ENCODE results near the gene MAGI1. TPM values are rescaled to one million over a fixed set of nuclear protein-coding genes. Genes with fewer than 3 reads are reported as not detected.
"Not testable (repeated sequence)": the region's sequence is repeated elsewhere in the genome, so short reads cannot be mapped to it uniquely, and the experiment has no call there.

MAGI1 gene
- total RNA-seq, 1 donor from 2014 or later: 10.8 TPM

- Mint-ChIP-seq H3K9me3 (no peaks in the 10 kb centered on the region), H3K27me3 (ENCODE audit: low read depth) (no peaks in the 10 kb centered on the region), H3K36me3 (ENCODE audit: low read depth) (no peaks in the 10 kb centered on the region), H3K27ac (no peak overlapping the region), H3K4me1 (ENCODE audit: low read depth) (no peaks in the 10 kb centered on the region), H3K4me3 (ENCODE audit: low read depth) (no peak overlapping the region)
- no peak for DNase-seq (ENCODE audit: low spot score)
- intact Hi-C loops (cut with micrococcal nuclease): no loop called here
These were observed 503.5 kb downstream of the MAGI1 start for GRCh38 chr3:65535260-65535659.

GRCh38 chr3:65534805-65535204 lies 503.9 kb downstream of the MAGI1 start:
- Mint-ChIP-seq H3K4me1 (ENCODE audit: low read depth) (no peaks in the 10 kb centered on the region), H3K27me3 (ENCODE audit: low read depth) (no peaks in the 10 kb centered on the region), H3K36me3 (ENCODE audit: low read depth) (no peaks in the 10 kb centered on the region), H3K4me3 (ENCODE audit: low read depth) (no peak overlapping the region), H3K27ac (no peak overlapping the region), H3K9me3 (no peaks in the 10 kb centered on the region)
- intact Hi-C loops (cut with micrococcal nuclease): no loop called here
- DNase-seq (ENCODE audit: low spot score): no peak

- no peak overlapping the region for H3K4me3 Mint-ChIP-seq (ENCODE audit: low read depth)
- H3K36me3 Mint-ChIP-seq (ENCODE audit: low read depth): no peaks in the 10 kb centered on the region
- H3K27me3 Mint-ChIP-seq (ENCODE audit: low read depth): no peaks in the 10 kb centered on the region
- peaks cover 6% of the 10 kb centered on the region for H3K9me3 Mint-ChIP-seq
- no peak for DNase-seq (ENCODE audit: low spot score)
- H3K27ac Mint-ChIP-seq: no peak overlapping the region
- no peaks in the 10 kb centered on the region for H3K4me1 Mint-ChIP-seq (ENCODE audit: low read depth)
- intact Hi-C loops (cut with micrococcal nuclease): no loop called here
These were observed 506.0 kb downstream of the MAGI1 start for GRCh38 chr3:65532749-65533148.

GRCh38 chr3:65532215-65532614 lies 506.5 kb downstream of the MAGI1 start:
- DNase-seq (ENCODE audit: low spot score): no peak
- Mint-ChIP-seq H3K27ac (no peak overlapping the region), H3K4me3 (ENCODE audit: low read depth) (no peak overlapping the region), H3K27me3 (ENCODE audit: low read depth) (no peaks in the 10 kb centered on the region), H3K9me3 (peaks cover 6% of the 10 kb centered on the region), H3K36me3 (ENCODE audit: low read depth) (no peaks in the 10 kb centered on the region), H3K4me1 (ENCODE audit: low read depth) (no peaks in the 10 kb centered on the region)
- intact Hi-C loops (cut with micrococcal nuclease): no loop called here

GRCh38 chr3:65531499-65531898 lies 507.2 kb downstream of the MAGI1 start:
- intact Hi-C loops (cut with micrococcal nuclease): no loop called here
- no peak for DNase-seq (ENCODE audit: low spot score)
- H3K4me1 Mint-ChIP-seq (ENCODE audit: low read depth): no peaks in the 10 kb centered on the region
- H3K4me3 Mint-ChIP-seq (ENCODE audit: low read depth): no peak overlapping the region
- H3K27ac Mint-ChIP-seq: no peak overlapping the region
- no peaks in the 10 kb centered on the region for H3K27me3 Mint-ChIP-seq (ENCODE audit: low read depth)
- no peaks in the 10 kb centered on the region for H3K36me3 Mint-ChIP-seq (ENCODE audit: low read depth)
- peaks cover 6% of the 10 kb centered on the region for H3K9me3 Mint-ChIP-seq

- no peaks in the 10 kb centered on the region for H3K4me1 Mint-ChIP-seq (ENCODE audit: low read depth)
- intact Hi-C loops (cut with micrococcal nuclease): no loop called here
- no peak for DNase-seq (ENCODE audit: low spot score)
- H3K36me3 Mint-ChIP-seq (ENCODE audit: low read depth): no peaks in the 10 kb centered on the region
- H3K27ac Mint-ChIP-seq: no peak overlapping the region
- H3K27me3 Mint-ChIP-seq (ENCODE audit: low read depth): no peaks in the 10 kb centered on the region
- peaks cover 6% of the 10 kb centered on the region for H3K9me3 Mint-ChIP-seq
- H3K4me3 Mint-ChIP-seq (ENCODE audit: low read depth): no peak overlapping the region
These were observed 512.1 kb downstream of the MAGI1 start for GRCh38 chr3:65526656-65527055.

GRCh38 chr3:65524584-65524983 lies 514.1 kb downstream of the MAGI1 start:
- Mint-ChIP-seq H3K4me3 (ENCODE audit: low read depth) (no peak overlapping the region), H3K9me3 (peaks cover 6% of the 10 kb centered on the region), H3K4me1 (ENCODE audit: low read depth) (no peaks in the 10 kb centered on the region), H3K36me3 (ENCODE audit: low read depth) (no peaks in the 10 kb centered on the region), H3K27ac (no peak overlapping the region), H3K27me3 (ENCODE audit: low read depth) (no peaks in the 10 kb centered on the region)
- intact Hi-C loops (cut with micrococcal nuclease): no loop called here
- DNase-seq (ENCODE audit: low spot score): no peak

- Mint-ChIP-seq H3K27me3 (ENCODE audit: low read depth) (no peaks in the 10 kb centered on the region), H3K9me3 (peaks cover 6% of the 10 kb centered on the region), H3K36me3 (ENCODE audit: low read depth) (no peaks in the 10 kb centered on the region), H3K4me1 (ENCODE audit: low read depth) (no peaks in the 10 kb centered on the region), H3K4me3 (ENCODE audit: low read depth) (no peak overlapping the region), H3K27ac (no peak overlapping the region)
- DNase-seq (ENCODE audit: low spot score): no peak
- intact Hi-C loops (cut with micrococcal nuclease): no loop called here
These were observed 514.8 kb downstream of the MAGI1 start for GRCh38 chr3:65523878-65524277.

GRCh38 chr3:65521032-65521431 lies 517.7 kb downstream of the MAGI1 start:
- peaks cover 9% of the 10 kb centered on the region for H3K9me3 Mint-ChIP-seq
- no peaks in the 10 kb centered on the region for H3K27me3 Mint-ChIP-seq (ENCODE audit: low read depth)
- H3K4me1 Mint-ChIP-seq (ENCODE audit: low read depth): no peaks in the 10 kb centered on the region
- no peak overlapping the region for H3K4me3 Mint-ChIP-seq (ENCODE audit: low read depth)
- intact Hi-C loops (cut with micrococcal nuclease): no loop called here
- H3K36me3 Mint-ChIP-seq (ENCODE audit: low read depth): no peaks in the 10 kb centered on the region
- DNase-seq (ENCODE audit: low spot score): no peak
- no peak overlapping the region for H3K27ac Mint-ChIP-seq

- no peak overlapping the region for H3K27ac Mint-ChIP-seq
These were observed 521.7 kb downstream of the MAGI1 start for GRCh38 chr3:65516998-65517397.

GRCh38 chr3:65514317-65514716 lies 524.4 kb downstream of the MAGI1 start:
- H3K27me3 Mint-ChIP-seq (ENCODE audit: low read depth); DNase-seq (ENCODE audit: low spot score); intact Hi-C loops (cut with micrococcal nuclease); H3K4me1 Mint-ChIP-seq (ENCODE audit: low read depth); H3K36me3 Mint-ChIP-seq (ENCODE audit: low read depth); H3K27ac Mint-ChIP-seq; H3K4me3 Mint-ChIP-seq (ENCODE audit: low read depth): not testable (repeated sequence)
- peaks cover 13% of the 10 kb centered on the region for H3K9me3 Mint-ChIP-seq

More at GRCh38 chr3:65516998-65517397, 521.7 kb downstream of the MAGI1 start:
- no peaks in the 10 kb centered on the region for H3K36me3 Mint-ChIP-seq (ENCODE audit: low read depth)
- no peak for DNase-seq (ENCODE audit: low spot score)
- intact Hi-C loops (cut with micrococcal nuclease): no loop called here
- H3K27me3 Mint-ChIP-seq (ENCODE audit: low read depth): no peaks in the 10 kb centered on the region
- no peaks in the 10 kb centered on the region for H3K4me1 Mint-ChIP-seq (ENCODE audit: low read depth)
- peaks cover 13% of the 10 kb centered on the region for H3K9me3 Mint-ChIP-seq
- H3K4me3 Mint-ChIP-seq (ENCODE audit: low read depth): no peak overlapping the region

GRCh38 chr3:65509423-65509794 lies 529.3 kb downstream of the MAGI1 start:
- H3K27me3 Mint-ChIP-seq (ENCODE audit: low read depth); H3K9me3 Mint-ChIP-seq; H3K27ac Mint-ChIP-seq; DNase-seq (ENCODE audit: low spot score); H3K36me3 Mint-ChIP-seq (ENCODE audit: low read depth); H3K4me3 Mint-ChIP-seq (ENCODE audit: low read depth); H3K4me1 Mint-ChIP-seq (ENCODE audit: low read depth); intact Hi-C loops (cut with micrococcal nuclease): not testable (repeated sequence)

GRCh38 chr3:65508750-65509422 lies 529.8 kb downstream of the MAGI1 start:
- Mint-ChIP-seq H3K27me3 (ENCODE audit: low read depth) (no peaks in the 10 kb centered on the region), H3K4me1 (ENCODE audit: low read depth) (no peaks in the 10 kb centered on the region), H3K9me3 (no peaks in the 10 kb centered on the region), H3K4me3 (ENCODE audit: low read depth) (no peak overlapping the region), H3K36me3 (ENCODE audit: low read depth) (no peaks in the 10 kb centered on the region), H3K27ac (no peak overlapping the region)
- no peak for DNase-seq (ENCODE audit: low spot score)
- intact Hi-C loops (cut with micrococcal nuclease): no loop called here

GRCh38 chr3:65507437-65507836 lies 531.3 kb downstream of the MAGI1 start:
- H3K4me3 Mint-ChIP-seq (ENCODE audit: low read depth): no peak overlapping the region
- H3K9me3 Mint-ChIP-seq: no peaks in the 10 kb centered on the region
- DNase-seq (ENCODE audit: low spot score): no peak
- intact Hi-C loops (cut with micrococcal nuclease): no loop called here
- no peak overlapping the region for H3K27ac Mint-ChIP-seq
- H3K36me3 Mint-ChIP-seq (ENCODE audit: low read depth): no peaks in the 10 kb centered on the region
- no peaks in the 10 kb centered on the region for H3K4me1 Mint-ChIP-seq (ENCODE audit: low read depth)
- no peaks in the 10 kb centered on the region for H3K27me3 Mint-ChIP-seq (ENCODE audit: low read depth)
